T47D (cell line): ENCODE data around the gene NFXL1.

Experiments used
- DNase-seq, 2 experiments: peaks; one replicate each; pipeline versions ENCODE4 v3.0.0 to v3.0.0-alpha.2; 2011 to 2012; ENCODE audit warnings: low read depth in 1 of 2, low spot score in 1 of 2
- JUND ChIP-seq: IDR thresholded peaks from 2 replicates; pipeline ENCODE4 v1.6.1; 2012; ENCODE audit warnings: low read depth
- in situ Hi-C: cut with HindIII; loops from 2 replicates; pipeline ENCODE4 v1.10.0; 2016; ENCODE audit warnings: low sequenced_read_pairs, low pct_unique_long_range_greater_than_20kb

NFXL1 gene

GRCh38 chr4:47801481-47802002 is 112.8 kb downstream of the NFXL1 start:
- in situ Hi-C loops: no loop called here
- no peak for DNase-seq
- TF ChIP-seq JUND: no peak

- no peak for TF ChIP-seq JUND
- in situ Hi-C loops: no loop called here
- no peak for DNase-seq
These were observed 116.2 kb downstream of the NFXL1 start for GRCh38 chr4:47798165-47798564.
